ENCODE results near the gene ITPKC.

The ITPKC gene

GRCh38 chr19:40713939-40714338, 3.0 kb upstream of the ITPKC start:
- H3K9ac ChIP-seq (ENCODE audit: low read length), result no peak overlapping the region
- H4K5ac ChIP-seq (ENCODE audit: low read length), result no peak overlapping the region
- peaks cover 9% of the 10 kb centered on the region for H3K79me2 ChIP-seq (ENCODE audit: control insufficient read depth, insufficient read depth, low read length)
- no peak overlapping the region for H2BK15ac ChIP-seq (replicated peaks; ENCODE audit: low read depth)
- no peak overlapping the region for H3K4me2 ChIP-seq (ENCODE audit: low read length)
- no peak overlapping the region for H3K18ac ChIP-seq (ENCODE audit: low read length)
- peaks cover 2% of the 10 kb centered on the region for H3K36me3 ChIP-seq (ENCODE audit: control insufficient read depth, insufficient read depth, low read length)
- no peak overlapping the region for H3K4me3 ChIP-seq (ENCODE audit: low read length)
- no peak overlapping the region for H3K23ac ChIP-seq (ENCODE audit: low read length)
- H4K8ac ChIP-seq (ENCODE audit: low read depth, low read length), result no peak overlapping the region
- H3K4me1 ChIP-seq (ENCODE audit: control insufficient read depth, low read depth, low read length), result peaks cover 6% of the 10 kb centered on the region
- H3K79me1 ChIP-seq (ENCODE audit: low read length), result peaks cover 5% of the 10 kb centered on the region
- peak overlapping the region; percentile 25 for H3K56ac ChIP-seq (ENCODE audit: low read length)
- H3K4ac ChIP-seq (ENCODE audit: low read depth, low read length), result no peak overlapping the region
- H2BK5ac ChIP-seq (ENCODE audit: low read length), result no peak overlapping the region
- no peak overlapping the region for H3K27ac ChIP-seq (ENCODE audit: low read depth, low read length)
- no peak overlapping the region for H2BK120ac ChIP-seq (ENCODE audit: low read depth, low read length)
- DNase-seq, result no peak
- no peak overlapping the region for H2AK5ac ChIP-seq (ENCODE audit: low read length)
- no peaks in the 10 kb centered on the region for H3K27me3 ChIP-seq (ENCODE audit: insufficient read depth, low read length, poor library complexity)
- no CpG with 5 or more reads among the region's 11 CpGs for WGBS (ENCODE audit: extremely low coverage, insufficient coverage, low lambda C conversion rate)

- Histone ChIP-seq H3K27ac (ENCODE audit: low read depth, low read length) (peak overlapping the region; percentile 29), H4K8ac (ENCODE audit: low read depth, low read length) (peak overlapping the region; percentile 90)
These were observed 2.2 kb upstream of the ITPKC start for GRCh38 chr19:40714441-40715299.

GRCh38 chr19:40716031-40716481, 856 bp upstream of the ITPKC start:
- H4K8ac ChIP-seq (ENCODE audit: low read depth, low read length), result no peak overlapping the region
- no peak overlapping the region for H2BK120ac ChIP-seq (ENCODE audit: low read depth, low read length)
- peak overlapping the region; percentile 71 for H3K27ac ChIP-seq (ENCODE audit: low read depth, low read length)
- H3K9ac ChIP-seq (ENCODE audit: low read length), result peak overlapping the region; percentile 87
- peak overlapping the region; percentile 20 for H3K18ac ChIP-seq (ENCODE audit: low read length)
- H3K4me3 ChIP-seq (ENCODE audit: low read length), result peak overlapping the region; percentile 89
- H3K56ac ChIP-seq (ENCODE audit: low read length), result peak overlapping the region; percentile 94
- peaks cover 6% of the 10 kb centered on the region for H3K4me1 ChIP-seq (ENCODE audit: control insufficient read depth, low read depth, low read length)
- no peaks in the 10 kb centered on the region for H3K36me3 ChIP-seq (ENCODE audit: control insufficient read depth, insufficient read depth, low read length)
- WGBS (ENCODE audit: extremely low coverage, insufficient coverage, low lambda C conversion rate), result no CpG with 5 or more reads among the region's 8 CpGs
- H3K27me3 ChIP-seq (ENCODE audit: insufficient read depth, low read length, poor library complexity), result no peaks in the 10 kb centered on the region
- no peak for DNase-seq
- no peak overlapping the region for H4K5ac ChIP-seq (ENCODE audit: low read length)
- H3K79me1 ChIP-seq (ENCODE audit: low read length), result peaks cover 10% of the 10 kb centered on the region
- peaks cover 17% of the 10 kb centered on the region for H3K79me2 ChIP-seq (ENCODE audit: control insufficient read depth, insufficient read depth, low read length)
- H3K4me2 ChIP-seq (ENCODE audit: low read length), result peak overlapping the region; percentile 79
- peak overlapping the region; percentile 29 for H3K23ac ChIP-seq (ENCODE audit: low read length)
- no peak overlapping the region for H2BK15ac ChIP-seq (replicated peaks; ENCODE audit: low read depth)
- no peak overlapping the region for H3K4ac ChIP-seq (ENCODE audit: low read depth, low read length)
- peak overlapping the region; percentile 4 for H2AK5ac ChIP-seq (ENCODE audit: low read length)
- H2BK5ac ChIP-seq (ENCODE audit: low read length), result no peak overlapping the region

More at GRCh38 chr19:40714441-40715299, 2.2 kb upstream of the ITPKC start:
- Histone ChIP-seq H3K4me1 (ENCODE audit: control insufficient read depth, low read depth, low read length) (peaks cover 6% of the 10 kb centered on the region), H2BK120ac (ENCODE audit: low read depth, low read length) (no peak overlapping the region), H2BK15ac (replicated peaks; ENCODE audit: low read depth) (no peak overlapping the region), H3K9ac (ENCODE audit: low read length) (peak overlapping the region; percentile 87), H3K56ac (ENCODE audit: low read length) (peak overlapping the region; percentile 94), H3K18ac (ENCODE audit: low read length) (no peak overlapping the region), H2AK5ac (ENCODE audit: low read length) (no peak overlapping the region), H3K23ac (ENCODE audit: low read length) (no peak overlapping the region), H4K5ac (ENCODE audit: low read length) (no peak overlapping the region), H3K4me3 (ENCODE audit: low read length) (peak overlapping the region; percentile 38), H2BK5ac (ENCODE audit: low read length) (no peak overlapping the region), H3K79me2 (ENCODE audit: control insufficient read depth, insufficient read depth, low read length) (peaks cover 13% of the 10 kb centered on the region), H3K27me3 (ENCODE audit: insufficient read depth, low read length, poor library complexity) (no peaks in the 10 kb centered on the region), H3K4me2 (ENCODE audit: low read length) (peak overlapping the region; percentile 79), H3K4ac (ENCODE audit: low read depth, low read length) (no peak overlapping the region), H3K36me3 (ENCODE audit: control insufficient read depth, insufficient read depth, low read length) (peaks cover 2% of the 10 kb centered on the region), H3K79me1 (ENCODE audit: low read length) (peaks cover 5% of the 10 kb centered on the region)
- WGBS (ENCODE audit: extremely low coverage, insufficient coverage, low lambda C conversion rate), result no CpG with 5 or more reads among the region's 31 CpGs
- DNase-seq, result peak; percentile 93

- Histone ChIP-seq H3K18ac (ENCODE audit: low read length) (peak overlapping the region; percentile 77), H3K36me3 (ENCODE audit: control insufficient read depth, insufficient read depth, low read length) (no peaks in the 10 kb centered on the region), H3K56ac (ENCODE audit: low read length) (peak overlapping the region; percentile 96), H3K79me1 (ENCODE audit: low read length) (peaks cover 11% of the 10 kb centered on the region), H2AK5ac (ENCODE audit: low read length) (no peak overlapping the region), H3K23ac (ENCODE audit: low read length) (no peak overlapping the region), H4K8ac (ENCODE audit: low read depth, low read length) (no peak overlapping the region), H2BK15ac (replicated peaks; ENCODE audit: low read depth) (no peak overlapping the region), H3K4me2 (ENCODE audit: low read length) (peak overlapping the region; percentile 44), H3K9ac (ENCODE audit: low read length) (peak overlapping the region; percentile 80), H3K27ac (ENCODE audit: low read depth, low read length) (peak overlapping the region; percentile 10), H3K4me3 (ENCODE audit: low read length) (peak overlapping the region; percentile 43), H3K4me1 (ENCODE audit: control insufficient read depth, low read depth, low read length) (peaks cover 6% of the 10 kb centered on the region), H3K4ac (ENCODE audit: low read depth, low read length) (peak overlapping the region; percentile 83), H2BK5ac (ENCODE audit: low read length) (no peak overlapping the region), H3K79me2 (ENCODE audit: control insufficient read depth, insufficient read depth, low read length) (peaks cover 19% of the 10 kb centered on the region), H2BK120ac (ENCODE audit: low read depth, low read length) (no peak overlapping the region), H4K5ac (ENCODE audit: low read length) (no peak overlapping the region), H3K27me3 (ENCODE audit: insufficient read depth, low read length, poor library complexity) (no peaks in the 10 kb centered on the region)
- no CpG with 5 or more reads among the region's 20 CpGs for WGBS (ENCODE audit: extremely low coverage, insufficient coverage, low lambda C conversion rate)
- DNase-seq, result no peak
These were observed 490 bp downstream of the ITPKC start for GRCh38 chr19:40717325-40717879.

- no peak overlapping the region for H2BK5ac ChIP-seq (ENCODE audit: low read length)
- no peak overlapping the region for H2BK120ac ChIP-seq (ENCODE audit: low read depth, low read length)
- no peaks in the 10 kb centered on the region for H3K27me3 ChIP-seq (ENCODE audit: insufficient read depth, low read length, poor library complexity)
- no peak overlapping the region for H3K23ac ChIP-seq (ENCODE audit: low read length)
- H3K18ac ChIP-seq (ENCODE audit: low read length), result peak overlapping the region; percentile 77
- H3K36me3 ChIP-seq (ENCODE audit: control insufficient read depth, insufficient read depth, low read length), result no peaks in the 10 kb centered on the region
- peak overlapping the region; percentile 43 for H3K4me3 ChIP-seq (ENCODE audit: low read length)
- peaks cover 12% of the 10 kb centered on the region for H3K79me1 ChIP-seq (ENCODE audit: low read length)
- H3K4me1 ChIP-seq (ENCODE audit: control insufficient read depth, low read depth, low read length), result peaks cover 6% of the 10 kb centered on the region
- WGBS (ENCODE audit: extremely low coverage, insufficient coverage, low lambda C conversion rate), result no CpG with 5 or more reads among the region's 20 CpGs
- H3K27ac ChIP-seq (ENCODE audit: low read depth, low read length), result peak overlapping the region; percentile 38
- H3K9ac ChIP-seq (ENCODE audit: low read length), result peak overlapping the region; percentile 80
- peaks cover 20% of the 10 kb centered on the region for H3K79me2 ChIP-seq (ENCODE audit: control insufficient read depth, insufficient read depth, low read length)
- H4K8ac ChIP-seq (ENCODE audit: low read depth, low read length), result no peak overlapping the region
- H2BK15ac ChIP-seq (replicated peaks; ENCODE audit: low read depth), result no peak overlapping the region
- H3K56ac ChIP-seq (ENCODE audit: low read length), result peak overlapping the region; percentile 96
- H3K4ac ChIP-seq (ENCODE audit: low read depth, low read length), result peak overlapping the region; percentile 1
- no peak overlapping the region for H4K5ac ChIP-seq (ENCODE audit: low read length)
- DNase-seq, result peak; percentile 61
- H2AK5ac ChIP-seq (ENCODE audit: low read length), result no peak overlapping the region
- H3K4me2 ChIP-seq (ENCODE audit: low read length), result peak overlapping the region; percentile 44
These were observed 1.2 kb downstream of the ITPKC start for GRCh38 chr19:40717880-40718773.
